Epithelial cell of proximal tubule (primary cell): ENCODE results near the gene IL1RAPL2. TPM values are rescaled to one million over a fixed set of nuclear protein-coding genes. Genes with fewer than 3 reads are reported as not detected.

Source experiments
- DNase-seq: peaks from one replicate; pipeline ENCODE4 v3.0.0-alpha.2; 2011; ENCODE audit warnings: low read depth
- H3K4me3 ChIP-seq: 2 replicates; pipeline ENCODE4 v1.5.1; 2011; ENCODE audit warnings: low read depth, mild to moderate bottlenecking, low read length
- CTCF ChIP-seq: conservative IDR thresholded peaks from 2 replicates; pipeline ENCODE4 v1.5.1; 2012; ENCODE audit warnings: low read depth, mild to moderate bottlenecking, low read length
- total RNA-seq: library from RNA; depleted of rRNA; stranded (reverse); fragments of >200 nt; gene quantifications from 2 replicates; pipeline ENCODE4 v1.2.3, GENCODE V29; 2015

The IL1RAPL2 gene
- total RNA-seq, 1 donor from 2014 or later: not detected

- no peak for DNase-seq
- no peak for TF ChIP-seq CTCF
- H3K4me3 ChIP-seq: no peak overlapping the region
Measured at GRCh38 chrX:104749951-104750610, 184.1 kb downstream of the IL1RAPL2 start.

- H3K4me3 ChIP-seq: no peak overlapping the region
- DNase-seq: no peak
- no peak for TF ChIP-seq CTCF
Measured at GRCh38 chrX:104762641-104763040, 196.6 kb downstream of the IL1RAPL2 start.

- TF ChIP-seq CTCF: no peak
- no peak overlapping the region for H3K4me3 ChIP-seq
- no peak for DNase-seq
Measured at GRCh38 chrX:104789784-104790183, 223.8 kb downstream of the IL1RAPL2 start.

- no peak for DNase-seq
- no peak overlapping the region for H3K4me3 ChIP-seq
- TF ChIP-seq CTCF: no peak
Measured at GRCh38 chrX:104795804-104796203, 229.8 kb downstream of the IL1RAPL2 start.

GRCh38 chrX:104803219-104803618 lies 237.2 kb downstream of the IL1RAPL2 start:
- no peak for DNase-seq
- no peak overlapping the region for H3K4me3 ChIP-seq
- no peak for TF ChIP-seq CTCF

- no peak for DNase-seq
- TF ChIP-seq CTCF: no peak
- no peak overlapping the region for H3K4me3 ChIP-seq
Measured at GRCh38 chrX:104806346-104806745, 240.3 kb downstream of the IL1RAPL2 start.

GRCh38 chrX:104833401-104833800 lies 267.4 kb downstream of the IL1RAPL2 start:
- H3K4me3 ChIP-seq: no peak overlapping the region
- TF ChIP-seq CTCF: no peak
- DNase-seq: no peak
